Stimulated activated CD4-positive, alpha-beta T cell treated with anti-CD3 and anti-CD28 coated beads, Interleukin-2, amount 100 ng/mL, for 4 hours (primary cell): Measurements from ENCODE around the gene KCNH6.

Experiments used
- DNase-seq: peaks from one replicate; pipeline ENCODE4 v3.0.0-alpha.2; 2020; ENCODE audit warnings: low read depth

Gene KCNH6

DNA sequence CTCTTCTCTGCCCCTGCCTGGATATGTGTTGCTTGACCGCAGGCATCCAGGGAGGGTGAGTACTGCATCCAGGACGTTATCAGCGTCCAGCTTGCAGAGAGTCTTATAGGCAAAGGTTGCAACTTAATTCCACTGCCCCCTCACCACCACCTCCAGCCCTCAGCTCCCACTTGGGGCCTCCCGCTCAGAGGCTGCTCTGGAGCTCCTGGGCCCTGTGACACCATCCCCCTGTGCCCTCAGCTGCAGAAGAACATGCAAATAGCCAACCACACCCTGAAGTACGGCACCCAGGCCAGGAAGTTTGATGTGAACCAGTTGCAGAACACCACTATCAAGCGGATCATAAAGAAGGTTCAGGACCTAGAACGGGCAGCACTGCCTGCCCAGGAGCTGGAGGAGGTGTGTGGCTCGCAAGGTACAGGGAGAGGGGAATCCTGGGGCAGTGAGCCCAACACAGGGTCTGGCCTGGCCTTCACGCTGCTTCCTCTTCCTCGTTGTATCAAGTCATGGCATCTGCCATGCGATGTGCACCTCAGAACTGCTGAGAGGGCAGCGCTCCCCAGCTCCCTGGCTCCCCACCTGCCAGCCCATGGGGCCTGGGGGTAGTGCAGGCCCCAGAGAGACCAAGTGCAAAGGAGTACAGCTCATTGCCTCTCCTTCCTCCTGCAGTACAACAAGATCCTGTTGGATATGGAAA lies 36.7 kb upstream of the KCNH6 start:
- no peak for DNase-seq

DNA sequence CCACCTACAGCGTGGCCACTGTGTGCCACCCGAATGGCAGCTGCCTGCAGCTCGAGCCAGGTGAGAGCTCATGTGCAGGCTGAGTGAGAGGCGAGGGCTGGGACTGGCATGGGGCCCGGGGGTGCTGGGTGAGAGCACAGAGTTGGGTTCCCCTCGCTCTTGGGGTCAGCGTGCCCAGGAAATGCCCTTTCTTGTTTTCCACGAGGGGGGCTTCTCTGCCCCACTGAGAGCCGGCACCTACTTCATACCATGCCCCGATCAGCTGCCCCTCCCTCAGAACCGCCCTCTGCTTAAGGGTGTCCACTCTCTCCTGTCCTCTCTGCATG lies 36.2 kb upstream of the KCNH6 start:
- DNase-seq = no peak

DNA sequence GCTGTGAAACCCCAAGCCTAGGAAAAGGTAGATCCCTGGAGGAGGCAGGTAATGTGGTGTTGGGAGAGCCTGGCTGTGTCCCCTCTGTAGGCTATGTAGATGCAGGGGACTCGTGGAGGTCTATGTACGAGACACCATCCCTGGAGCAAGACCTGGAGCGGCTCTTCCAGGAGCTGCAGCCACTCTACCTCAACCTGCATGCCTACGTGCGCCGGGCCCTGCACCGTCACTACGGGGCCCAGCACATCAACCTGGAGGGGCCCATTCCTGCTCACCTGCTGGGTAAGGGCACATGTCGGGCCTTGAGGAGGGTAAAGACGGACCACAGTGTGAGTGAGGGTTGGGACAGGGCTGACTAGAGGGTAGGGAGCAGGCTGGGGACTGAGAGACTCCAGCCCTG lies 34.3 kb upstream of the KCNH6 start:
- DNase-seq = no peak

DNA sequence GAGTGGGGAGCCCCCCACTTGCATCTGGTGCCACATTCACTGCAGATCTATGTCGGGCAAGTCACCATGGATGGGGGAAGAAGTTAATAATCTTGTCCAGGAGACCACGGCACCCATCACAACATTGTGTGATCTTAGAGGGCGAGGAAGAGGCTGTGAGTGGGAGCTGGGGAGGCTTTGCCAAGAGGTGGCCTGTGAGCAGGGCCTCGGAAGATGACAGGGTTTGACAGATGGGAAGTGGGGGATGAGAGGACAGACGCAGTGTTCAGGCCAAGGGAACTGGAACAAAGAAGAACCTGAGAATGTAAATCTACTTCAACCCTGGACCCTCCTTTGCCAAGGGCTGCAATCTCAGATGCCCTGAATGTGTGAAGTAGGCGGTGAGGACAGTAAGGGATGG lies 33.9 kb upstream of the KCNH6 start:
- no peak for DNase-seq

DNA sequence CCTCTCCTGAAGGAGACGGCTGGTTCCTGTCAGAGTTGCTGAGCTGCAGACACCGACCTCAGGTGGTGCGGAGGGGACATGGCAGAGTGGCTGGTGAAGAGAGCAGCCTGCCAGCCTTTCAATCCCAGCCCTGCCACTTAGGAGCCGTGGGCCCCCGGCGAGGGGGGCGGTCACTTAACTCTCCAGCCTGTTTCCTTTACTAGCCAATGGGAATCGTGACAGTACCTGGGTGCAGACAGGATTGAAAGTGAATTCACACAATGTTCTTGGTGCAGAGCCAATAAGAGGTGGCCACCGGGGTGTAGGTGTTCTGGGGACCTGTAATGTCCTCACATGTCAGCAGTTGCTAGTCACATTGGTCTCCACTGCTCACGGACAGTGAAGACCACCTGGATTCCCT lies 32.8 kb upstream of the KCNH6 start:
- DNase-seq = no peak

DNA sequence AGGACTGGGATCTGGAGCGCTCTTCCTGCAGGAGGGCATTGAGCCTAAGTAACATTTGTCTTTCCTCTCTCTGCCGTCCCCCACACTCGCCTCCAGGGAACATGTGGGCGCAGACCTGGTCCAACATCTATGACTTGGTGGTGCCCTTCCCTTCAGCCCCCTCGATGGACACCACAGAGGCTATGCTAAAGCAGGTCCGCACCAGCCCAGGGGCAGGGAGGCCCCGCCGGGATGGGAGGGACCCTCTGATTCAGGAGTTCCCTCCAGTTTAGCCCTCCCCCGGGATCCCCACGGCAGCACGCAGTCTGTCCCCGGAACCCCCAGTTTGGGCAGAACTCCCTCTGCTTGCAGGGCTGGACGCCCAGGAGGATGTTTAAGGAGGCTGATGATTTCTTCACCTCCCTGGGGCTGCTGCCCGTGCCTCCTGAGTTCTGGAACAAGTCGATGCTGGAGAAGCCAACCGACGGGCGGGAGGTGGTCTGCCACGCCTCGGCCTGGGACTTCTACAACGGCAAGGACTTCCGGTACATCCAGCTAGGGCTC lies 32.2 kb upstream of the KCNH6 start:
- no peak for DNase-seq

DNA sequence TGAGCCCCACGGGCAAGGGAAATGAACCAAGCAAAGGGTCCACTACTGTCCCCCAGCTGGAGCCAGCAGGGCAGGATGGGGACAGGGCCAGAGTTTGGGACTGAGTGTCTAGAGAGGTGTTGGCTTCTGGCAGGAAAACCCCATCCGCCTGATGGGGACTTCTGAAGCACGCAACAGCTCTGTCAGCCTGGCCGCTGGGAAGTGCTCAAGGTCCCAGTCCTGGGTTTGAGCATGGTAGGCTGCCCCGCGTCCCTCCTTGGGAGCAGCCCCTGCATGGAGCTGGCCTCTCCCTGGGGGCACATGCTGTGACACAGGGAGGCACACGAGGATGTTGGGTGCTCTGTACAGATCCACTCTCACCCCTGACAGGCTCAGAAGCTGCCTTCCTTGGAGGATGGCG lies 31.7 kb upstream of the KCNH6 start:
- no peak for DNase-seq

DNA sequence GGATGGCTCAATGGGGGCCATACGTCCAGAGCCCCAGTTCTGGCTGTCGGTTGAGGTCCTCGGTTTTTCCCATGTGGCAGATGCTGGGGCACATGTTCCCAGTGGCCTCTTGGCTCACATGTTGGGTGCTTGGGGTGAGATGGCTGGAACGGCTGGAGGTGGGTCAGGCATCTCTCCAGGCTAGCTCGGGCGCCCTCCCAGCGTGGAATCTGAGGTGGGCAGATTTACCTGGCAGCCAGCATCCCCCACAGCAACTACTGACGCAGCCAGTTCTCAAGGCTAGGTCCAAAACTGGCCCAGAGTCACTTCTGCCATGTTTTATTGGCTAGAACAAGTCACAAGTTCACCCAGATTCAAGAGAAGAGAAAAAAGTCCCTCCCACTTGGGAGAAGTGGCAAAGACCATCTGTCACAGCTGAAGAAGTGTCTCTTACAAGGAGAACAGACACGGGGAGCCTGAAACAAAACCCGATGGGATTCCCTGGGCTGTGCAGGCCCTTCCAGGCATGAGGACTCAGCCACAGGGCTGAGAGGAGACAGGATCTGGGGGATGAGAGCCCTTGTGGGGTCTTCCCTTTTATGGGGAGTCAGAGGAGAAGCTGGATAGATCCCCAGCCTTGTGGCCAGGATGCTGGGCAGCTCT lies 31.1 kb upstream of the KCNH6 start:
- no peak for DNase-seq

DNA sequence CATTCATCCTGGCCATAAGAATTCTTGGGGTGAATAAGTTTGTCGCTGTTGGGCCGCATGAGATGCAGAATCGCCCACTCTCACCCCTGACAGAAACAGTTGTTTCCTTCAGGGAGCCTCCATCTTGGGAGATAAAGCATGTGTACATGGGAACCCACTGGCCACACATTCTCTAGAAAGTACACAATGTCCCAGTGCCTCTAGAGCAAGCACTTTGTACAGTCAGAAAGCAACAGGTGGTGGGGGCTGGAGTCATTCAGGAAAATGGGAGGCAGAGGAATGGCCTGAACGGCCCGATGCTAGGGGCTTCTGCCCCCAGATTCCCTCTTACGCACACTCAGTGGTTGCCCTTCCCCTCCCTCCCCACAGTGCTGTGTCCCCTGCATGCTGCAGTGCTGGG lies 30.2 kb upstream of the KCNH6 start:
- no peak for DNase-seq

DNA sequence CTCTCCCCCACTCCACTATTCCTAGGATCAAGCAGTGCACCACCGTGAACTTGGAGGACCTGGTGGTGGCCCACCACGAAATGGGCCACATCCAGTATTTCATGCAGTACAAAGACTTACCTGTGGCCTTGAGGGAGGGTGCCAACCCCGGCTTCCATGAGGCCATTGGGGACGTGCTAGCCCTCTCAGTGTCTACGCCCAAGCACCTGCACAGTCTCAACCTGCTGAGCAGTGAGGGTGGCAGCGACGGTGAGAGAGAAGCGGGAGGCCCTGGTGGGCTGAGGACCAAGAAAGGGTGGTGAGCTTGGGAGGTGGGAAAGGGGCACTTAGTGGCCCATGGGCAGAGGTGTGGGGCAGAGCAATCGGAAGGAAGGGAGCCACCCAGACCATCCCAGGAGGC lies 29.7 kb upstream of the KCNH6 start:
- DNase-seq = no peak

DNA sequence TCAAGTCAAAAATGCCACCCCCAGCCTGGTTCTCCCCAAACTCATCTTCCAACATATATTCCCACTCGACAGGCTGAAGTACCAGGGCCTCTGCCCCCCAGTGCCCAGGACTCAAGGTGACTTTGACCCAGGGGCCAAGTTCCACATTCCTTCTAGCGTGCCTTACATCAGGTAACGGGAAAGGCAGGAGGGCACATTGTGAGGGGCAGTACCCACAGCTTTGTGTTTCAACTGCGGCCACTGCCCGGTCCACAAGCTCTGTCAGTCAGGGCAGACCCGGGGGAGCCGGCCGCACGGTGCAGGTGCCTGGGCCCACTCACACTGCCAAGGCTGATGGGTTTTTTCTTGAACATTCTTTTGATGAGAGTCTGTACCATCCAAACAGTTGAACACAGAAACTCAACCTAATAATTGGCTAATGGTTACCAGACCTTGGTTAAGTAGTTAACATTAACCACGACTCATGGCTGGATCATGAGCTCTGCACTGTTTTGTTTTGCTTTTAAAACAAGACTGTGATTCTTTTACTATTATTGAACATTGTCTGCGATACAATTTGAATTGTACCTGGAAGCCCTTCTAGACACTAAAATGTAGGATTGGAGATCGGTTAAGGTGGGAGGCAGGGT lies 28.7 kb upstream of the KCNH6 start:
- DNase-seq = no peak

DNA sequence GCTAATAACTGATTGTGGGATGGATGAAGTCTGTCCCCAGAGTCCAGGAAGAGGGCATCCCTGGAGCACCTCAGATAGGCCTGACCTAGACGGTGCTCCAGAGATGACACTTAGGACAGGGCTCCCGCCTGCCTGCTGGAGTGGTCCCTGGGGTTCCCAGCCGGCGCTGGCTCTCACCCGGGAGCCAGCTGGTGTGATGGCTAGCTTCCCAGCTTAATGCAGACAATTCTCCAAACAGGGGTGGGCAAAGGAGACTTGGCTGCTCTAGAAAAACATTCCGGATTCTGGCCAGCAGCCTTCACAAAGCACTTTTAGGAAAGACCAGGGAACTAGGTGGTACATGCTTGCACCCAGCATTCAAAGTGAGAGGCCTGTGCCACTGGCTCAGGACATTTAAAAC lies 27.7 kb upstream of the KCNH6 start:
- no peak for DNase-seq

DNA sequence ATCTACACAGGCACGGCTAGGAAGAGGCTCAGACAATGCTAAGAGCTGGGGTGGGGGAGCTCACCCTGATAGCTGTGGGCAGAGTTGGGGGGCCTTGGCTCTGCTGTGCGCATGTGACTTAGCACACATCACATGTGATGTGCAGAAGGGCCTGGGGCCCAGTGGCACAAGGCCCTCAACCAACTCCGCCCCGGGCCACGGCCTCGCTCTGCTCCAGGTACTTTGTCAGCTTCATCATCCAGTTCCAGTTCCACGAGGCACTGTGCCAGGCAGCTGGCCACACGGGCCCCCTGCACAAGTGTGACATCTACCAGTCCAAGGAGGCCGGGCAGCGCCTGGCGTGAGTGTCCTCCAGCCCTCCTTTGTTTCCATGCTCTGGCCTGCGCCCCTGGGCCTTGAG lies 27.0 kb upstream of the KCNH6 start:
- DNase-seq = no peak

DNA sequence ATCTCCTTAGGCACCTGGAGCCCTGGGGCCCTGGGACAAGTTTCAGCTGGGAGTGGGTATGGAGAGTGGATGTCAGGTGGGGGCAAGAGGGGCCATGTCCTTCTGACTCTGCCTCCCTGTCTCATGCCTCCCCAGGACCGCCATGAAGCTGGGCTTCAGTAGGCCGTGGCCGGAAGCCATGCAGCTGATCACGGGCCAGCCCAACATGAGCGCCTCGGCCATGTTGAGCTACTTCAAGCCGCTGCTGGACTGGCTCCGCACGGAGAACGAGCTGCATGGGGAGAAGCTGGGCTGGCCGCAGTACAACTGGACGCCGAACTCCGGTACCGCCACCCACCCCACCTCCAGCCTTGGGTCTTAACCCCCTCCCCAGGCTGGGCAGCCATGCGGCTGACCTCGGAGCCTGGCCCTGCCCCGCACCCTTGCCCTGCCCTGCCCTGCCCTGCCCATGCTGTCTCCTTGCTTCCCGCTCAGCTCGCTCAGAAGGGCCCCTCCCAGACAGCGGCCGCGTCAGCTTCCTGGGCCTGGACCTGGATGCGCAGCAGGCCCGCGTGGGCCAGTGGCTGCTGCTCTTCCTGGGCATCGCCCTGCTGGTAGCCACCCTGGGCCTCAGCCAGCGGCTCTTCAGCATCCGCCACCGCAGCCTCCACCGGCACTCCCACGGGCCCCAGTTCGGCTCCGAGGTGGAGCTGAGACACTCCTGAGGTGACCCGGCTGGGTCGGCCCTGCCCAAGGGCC lies 26.3 kb upstream of the KCNH6 start:
- no peak for DNase-seq

DNA sequence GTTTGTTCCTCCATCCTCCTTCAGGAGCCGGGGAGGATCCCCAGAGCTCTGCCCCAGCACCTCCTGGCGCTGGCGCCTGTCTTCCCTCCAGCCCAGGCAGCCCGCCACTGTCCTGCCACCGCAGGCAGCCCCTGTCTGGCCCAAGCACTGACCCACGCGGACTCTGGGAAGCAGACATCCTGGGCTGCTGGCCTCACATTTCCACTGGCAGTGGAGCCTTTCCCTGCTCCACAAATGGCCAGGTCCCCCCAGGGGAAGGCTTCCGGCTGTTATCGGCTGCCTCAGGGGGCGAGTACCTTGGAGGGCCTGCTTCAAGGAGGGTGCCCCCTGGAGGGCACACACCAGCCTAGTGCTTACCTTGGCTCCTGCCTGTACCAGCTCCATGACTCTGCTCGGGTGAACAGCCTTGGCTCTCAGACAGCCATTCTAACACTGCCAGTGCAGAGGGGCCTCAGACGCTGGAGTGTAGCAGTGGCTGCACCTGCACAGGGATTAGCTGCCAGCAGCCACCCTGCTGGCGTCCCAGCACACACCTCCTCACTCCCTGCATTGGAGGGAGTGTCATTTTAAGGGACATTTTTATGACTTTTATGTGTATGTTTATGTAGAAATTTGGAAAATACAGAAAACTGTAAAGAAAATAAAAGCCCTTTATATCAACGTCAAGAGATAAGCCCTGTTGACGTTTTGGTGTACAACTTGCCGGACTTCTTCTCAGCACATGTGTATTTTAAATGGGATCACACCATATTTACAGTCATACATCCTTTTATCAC lies 25.3 kb upstream of the KCNH6 start:
- no peak for DNase-seq

DNA sequence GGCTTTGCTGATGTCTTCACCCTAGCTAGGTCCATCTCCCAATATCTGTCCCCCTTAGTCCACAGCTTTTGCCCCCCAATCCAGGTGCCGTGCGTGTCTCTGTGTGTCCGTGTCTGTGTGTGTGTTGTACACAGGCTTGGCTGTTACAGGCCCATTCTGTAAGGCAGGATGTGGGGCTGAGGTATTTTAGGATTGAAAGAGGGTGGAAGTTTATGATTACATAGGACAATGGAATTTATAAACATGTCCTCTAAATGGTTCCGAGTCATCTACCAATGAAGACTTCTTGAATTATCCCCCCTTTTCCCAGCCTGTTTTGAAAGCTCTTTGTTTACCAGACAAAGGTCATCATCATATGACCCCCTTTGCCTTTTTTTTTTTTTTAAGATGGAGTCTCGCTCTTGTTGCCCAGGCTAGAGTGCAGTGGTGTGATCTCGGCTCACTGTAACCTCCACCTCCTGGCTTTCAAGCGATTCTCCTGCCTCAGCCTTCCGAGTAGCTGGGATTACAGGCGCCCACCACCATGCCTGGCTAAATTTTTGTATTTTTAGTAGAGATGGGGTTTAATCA lies 24.4 kb upstream of the KCNH6 start:
- no peak for DNase-seq

DNA sequence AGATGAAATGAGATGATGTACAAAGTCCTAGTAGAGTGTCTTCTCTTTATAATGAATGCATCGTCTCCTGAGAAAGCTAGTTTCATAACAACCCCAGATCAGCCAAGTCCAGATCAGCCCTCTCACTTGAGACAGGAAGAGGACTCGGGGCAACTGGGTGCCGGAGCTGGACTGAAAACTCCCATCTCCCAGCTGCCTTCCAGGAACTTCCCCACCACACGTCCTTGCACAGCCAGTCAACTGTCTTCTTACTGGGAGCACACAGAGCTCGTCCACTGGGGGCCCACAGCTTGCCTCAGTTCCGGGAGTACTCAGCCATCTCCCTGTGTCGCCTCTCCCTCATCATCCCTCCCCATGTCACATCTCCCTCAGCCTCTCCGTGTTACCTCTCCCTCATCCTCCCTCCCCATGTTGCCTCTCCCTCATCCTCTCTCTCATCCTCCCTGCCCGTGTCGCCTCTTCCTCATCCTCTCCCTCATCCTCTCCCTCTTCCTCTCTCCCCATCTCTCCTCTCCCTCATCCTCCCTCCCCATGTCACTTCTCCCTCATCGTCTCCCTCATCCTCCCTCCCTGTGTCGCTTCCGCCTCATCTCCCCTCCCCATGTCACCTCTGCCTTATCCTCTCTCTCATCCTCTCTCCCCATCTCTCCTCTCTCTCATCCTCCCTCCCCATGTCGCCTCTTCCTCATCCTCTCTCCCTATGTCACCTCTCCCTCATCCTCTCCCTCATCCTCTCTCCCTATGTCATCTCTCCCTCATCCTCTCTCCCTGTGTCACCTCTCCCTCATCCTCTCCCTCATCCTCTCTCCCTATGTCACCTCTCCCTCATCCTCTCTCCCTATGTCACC lies 22.4 kb upstream of the KCNH6 start:
- DNase-seq = no peak

DNA sequence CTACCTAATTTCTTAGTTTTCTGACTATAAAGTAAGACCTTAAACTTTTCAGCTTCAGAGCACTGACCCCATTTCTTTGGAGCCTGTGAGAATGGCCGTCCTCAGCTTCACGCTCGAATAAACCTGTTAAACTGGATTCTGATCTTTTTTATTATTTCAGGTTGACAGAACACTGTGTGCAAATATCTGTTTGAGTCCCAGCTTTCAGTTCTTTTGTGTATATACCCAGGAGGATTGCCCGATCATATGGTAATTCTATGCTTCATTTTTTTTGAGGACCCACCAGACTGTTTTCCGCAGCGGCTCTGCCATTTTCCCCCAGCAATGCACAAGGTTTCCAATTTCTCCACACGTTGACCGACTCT lies 19.8 kb upstream of the KCNH6 start:
- no peak for DNase-seq

DNA sequence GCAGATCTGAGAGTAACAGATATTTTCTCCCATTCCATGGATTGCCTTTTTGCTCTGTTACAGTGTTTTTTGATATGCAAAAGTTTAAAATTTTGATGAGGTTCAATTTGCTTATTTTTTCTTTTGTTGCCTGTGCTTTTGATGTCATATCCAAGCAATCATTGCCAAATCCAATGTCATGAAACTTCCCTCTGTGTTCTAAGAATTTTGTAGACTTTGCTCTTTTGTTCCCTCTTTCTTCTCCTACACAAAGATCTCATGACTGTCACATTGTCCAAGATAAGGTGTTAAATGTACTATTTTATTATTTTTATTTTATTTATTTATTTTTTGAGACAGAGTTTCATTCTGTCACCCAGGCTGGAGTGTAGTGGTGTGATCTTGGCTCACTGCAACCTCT lies 18.9 kb upstream of the KCNH6 start:
- DNase-seq = no peak

DNA sequence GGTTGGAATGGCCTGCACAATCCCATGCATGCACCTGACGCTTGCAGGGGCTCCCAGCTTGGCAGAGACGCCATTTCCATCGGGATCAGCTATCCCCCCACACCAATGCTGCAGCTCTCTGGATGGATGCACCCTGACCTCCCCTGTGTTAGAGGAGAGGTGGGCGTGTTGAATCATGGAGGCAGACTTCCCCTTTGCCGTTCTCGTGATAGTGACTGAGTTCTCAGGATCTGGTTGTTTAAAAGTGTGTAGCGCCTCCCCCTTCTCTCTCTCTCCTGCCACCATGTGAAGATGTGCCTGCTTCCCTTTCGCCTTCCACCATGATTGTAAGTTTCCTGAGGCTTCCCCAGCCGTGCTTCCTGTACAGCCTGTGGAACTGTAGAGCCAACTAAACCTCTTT lies 17.8 kb upstream of the KCNH6 start:
- no peak for DNase-seq

DNA sequence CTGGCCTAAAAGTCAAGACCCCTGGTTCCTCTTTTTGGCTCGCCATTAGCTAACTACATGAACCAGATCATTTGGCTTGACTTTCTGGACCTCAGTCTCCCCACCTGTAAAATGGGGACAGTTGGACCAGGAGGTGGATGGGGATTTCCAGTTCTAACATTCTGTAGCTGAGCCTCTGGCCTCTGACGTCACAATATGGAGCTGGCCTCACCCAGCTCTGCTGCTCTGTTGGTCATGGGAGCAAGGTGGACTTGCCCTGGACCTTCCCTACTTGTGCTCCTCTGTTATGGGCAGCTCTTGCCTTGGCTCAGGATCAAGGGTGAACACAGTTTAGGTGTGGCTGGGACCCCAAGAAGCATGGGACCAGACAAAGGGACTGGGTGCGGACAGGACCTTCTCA lies 16.5 kb upstream of the KCNH6 start:
- no peak for DNase-seq
